K562 (cell line): Measurements from ENCODE around the gene FFAR1. TPM values are rescaled to one million over a fixed set of nuclear protein-coding genes. Genes with fewer than 3 reads are reported as not detected.
A peak's percentile ranks its signal among the peaks of the same experiment; 100 is the strongest.

Experiments
- ATAC-seq: fragments of 200-7000 bp; cut with Tn5 transposase; 3 replicates; pipeline ENCODE4 v1.9.1; 2020; ENCODE audit warnings: moderate library complexity
- BruUV-seq: library from RNA; stranded (reverse); fragments of 400-500 nt; replicated peaks from 2 replicates; lab custom pipeline; 2021; lab: Mats Ljungman, UMichigan
- CTCF ChIA-PET: fragments of 300-600 bp; formaldehyde crosslinking; extraction: SDS; loops from one replicate; lab custom pipeline; 2021; ENCODE audit warnings: low intra/inter-chr PET ratio; lab: Yijun Ruan, JAX
- POLR2A ChIA-PET: fragments of 300-600, 350-650 bp; sonication (Branson Sonifier 250); formaldehyde crosslinking; extraction: SDS; loops from one replicate; lab custom pipeline; 2021; ENCODE audit warnings: antibody characterized with exemption, inconsistent platforms; lab: Yijun Ruan, JAX
- DNase-seq, 4 experiments: peaks; one replicate each; pipeline versions ENCODE4 v3.0.0 to v3.0.0-alpha.2; 2011 to 2018; ENCODE audit warnings: low spot score in 3 of 4, mixed read lengths in 3 of 4; ENCODE audit errors: extremely low read depth in 1 of 4
- FAIRE-seq: peaks from 2 replicates; lab custom pipeline; 2011; peaks lifted over from hg19 to GRCh38; lab: Jason Lieb, UNC
- H2AFZ ChIP-seq: 2 replicates; pipeline ENCODE4 v1.6.0; 2011; ENCODE audit warnings: low read depth, low read length, control low read depth, inconsistent platforms
- H3K27ac ChIP-seq: fragments of 200-600 bp; 3 replicates; pipeline ENCODE4 v1.8.0; 2011; ENCODE audit warnings: low read depth, mild to moderate bottlenecking, control low read depth, inconsistent platforms, low read length, moderate library complexity, mixed read lengths; ENCODE audit errors: extremely low read depth
- H3K27me3 ChIP-seq, 2 experiments: fragments of 300-600 bp in 1 of 2; 2 replicates in 1 of 2; 3 replicates in 1 of 2; pipeline versions ENCODE4 v1.6.0 to v1.8.0; 2011; ENCODE audit warnings: inconsistent platforms in 2 of 2, low read length in 2 of 2, mild to moderate bottlenecking in 1 of 2, mixed read lengths in 1 of 2, moderate library complexity in 1 of 2; ENCODE audit not compliant: control insufficient read depth in 2 of 2, insufficient read depth in 2 of 2
- H3K36me3 ChIP-seq: fragments of 300-600 bp; 3 replicates; pipeline ENCODE4 v1.8.0; 2011; ENCODE audit warnings: mild to moderate bottlenecking, low read length, inconsistent platforms; ENCODE audit not compliant: control insufficient read depth, insufficient read depth
- H3K4me1 ChIP-seq, 2 experiments: fragments of 200-600 bp in 1 of 2; replicated peaks in 1 of 2; 2 replicates in 1 of 2; 3 replicates in 1 of 2; pipeline versions ENCODE4 v1.5.1 to v1.8.0; 2011; ENCODE audit warnings: inconsistent platforms in 2 of 2, low read length in 2 of 2, mild to moderate bottlenecking in 1 of 2, mixed read lengths in 1 of 2, moderate library complexity in 1 of 2; ENCODE audit not compliant: control insufficient read depth in 2 of 2, insufficient read depth in 2 of 2
- H3K4me2 ChIP-seq: 2 replicates; pipeline ENCODE4 v1.6.1; 2011; ENCODE audit warnings: low read length, control low read depth, inconsistent platforms, mixed read lengths; ENCODE audit not compliant: insufficient read depth
- H3K4me3 ChIP-seq: fragments of 200-600 bp; sonication (generic), shearing (Covaris generic); 2 replicates; pipeline ENCODE4 v1.5.1; 2016; ENCODE audit warnings: control low read depth, inconsistent platforms
- H3K79me2 ChIP-seq: fragments of 200-600 bp; 3 replicates; pipeline ENCODE4 v1.8.0; 2011; ENCODE audit warnings: low read length, inconsistent platforms; ENCODE audit not compliant: control insufficient read depth, insufficient read depth
- H3K9ac ChIP-seq, 2 experiments: 2 replicates each; pipeline versions ENCODE4 v1.6.0 to v1.6.1; 2011; ENCODE audit warnings: low read depth in 2 of 2, low read length in 2 of 2, control low read depth in 1 of 2, inconsistent platforms in 1 of 2, mild to moderate bottlenecking in 1 of 2, mixed read lengths in 1 of 2; ENCODE audit not compliant: insufficient read depth in 1 of 2
- H3K9me1 ChIP-seq: one replicate; pipeline ENCODE4 v1.6.0; 2011; ENCODE audit warnings: inconsistent platforms, mild to moderate bottlenecking, low read length, moderate library complexity; ENCODE audit not compliant: control insufficient read depth, insufficient read depth
- H3K9me3 ChIP-seq: replicated peaks from 2 replicates; pipeline ENCODE4 v1.5.1; 2011; ENCODE audit warnings: low read depth, low read length, inconsistent platforms; ENCODE audit not compliant: control insufficient read depth, insufficient read depth
- H4K20me1 ChIP-seq: replicated peaks from 2 replicates; pipeline ENCODE4 v1.6.1; 2011; ENCODE audit warnings: low read length, inconsistent platforms, mixed read lengths; ENCODE audit not compliant: control insufficient read depth, insufficient read depth
- ATF1 ChIP-seq, 2 experiments: fragments of 450-650 bp in 1 of 2; IDR thresholded peaks; 2 replicates each; pipeline ENCODE4 v1.6.1; 2016; ENCODE audit warnings: missing compliant biosample characterization in 1 of 2, missing genetic modification characterization in 1 of 2
- BCL6 ChIP-seq: fragments of 250-450 bp; sonication (Bioruptor Pico); IDR thresholded peaks from 2 replicates; pipeline ENCODE4 v1.4.0; 2020
- BCOR ChIP-seq: fragments of 450-650 bp; IDR thresholded peaks from 2 replicates; pipeline ENCODE4 v1.6.1; 2016
- BHLHE40 ChIP-seq: IDR thresholded peaks from 2 replicates; pipeline ENCODE4 v1.6.1; 2011; ENCODE audit warnings: low read length, improper control_type of control experiment
- CBFA2T3 ChIP-seq: fragments of 450-650 bp; IDR thresholded peaks from 2 replicates; pipeline ENCODE4 v1.6.1; 2017
- HNRNPL ChIP-seq: fragments of 200-400 bp; formaldehyde crosslinking; IDR thresholded peaks from 2 replicates; pipeline ENCODE4 v1.6.1; 2017; ENCODE audit warnings: low read depth, mild to moderate bottlenecking, low read length
- IFI16 ChIP-seq: fragments of 250-450 bp; sonication (Bioruptor Pico); IDR thresholded peaks from 2 replicates; pipeline ENCODE4 v2.1.2; 2022; ENCODE audit warnings: mild to moderate bottlenecking, inconsistent platforms
- MTA3 ChIP-seq: fragments of 450-650 bp; formaldehyde crosslinking; IDR thresholded peaks from 2 replicates; pipeline ENCODE4 v1.6.1; 2017; ENCODE audit warnings: mild to moderate bottlenecking, borderline replicate concordance
- PURB ChIP-seq: sonication (generic); formaldehyde crosslinking; IDR thresholded peaks from 2 replicates; pipeline ENCODE4 v1.9.0; 2021; ENCODE audit warnings: low read depth, mild to moderate bottlenecking, missing genetic modification reagents
- SRSF9 ChIP-seq: fragments of 200-400 bp; formaldehyde crosslinking; IDR thresholded peaks from 2 replicates; pipeline ENCODE4 v1.6.1; 2017; ENCODE audit warnings: low read depth, low read length, borderline replicate concordance
- ZNF184 ChIP-seq: sonication (generic); formaldehyde crosslinking; IDR thresholded peaks from 2 replicates; pipeline ENCODE4 v1.5.0; 2020; ENCODE audit warnings: missing genetic modification reagents
- WGBS: fragments of 100-300 bp; shearing (Covaris generic); methylation state at CpG from one replicate; pipeline ENCODE4 v1.1.6; 2016; ENCODE audit warnings: low coverage, mixed read lengths; ENCODE audit not compliant: insufficient coverage; ENCODE audit errors: missing lambda C conversion rate; 5-methylcytosine and 5-hydroxymethylcytosine counted together
- in situ Hi-C: fragments of 300-500 bp; cut with MboI; formaldehyde crosslinking; loops from 4 replicates; pipeline ENCODE4 v1.15.0; 2018; ENCODE audit warnings: inconsistent platforms, mixed read lengths
- intact Hi-C: fragments of 100-400 bp; cut with micrococcal nuclease; formaldehyde crosslinking; loops from 2 replicates; pipeline ENCODE4 v1.14.2; 2022
- polyA plus RNA-seq, 8 experiments: library from polyadenylated mRNA; depleted of rRNA in 4 of 8; stranded (reverse) in 5 of 8; unstranded in 3 of 8; fragments of >200 nt; fragmentation: Nextera tagmentation in 2 of 8; fragmentation: Illumina TruSeq in 1 of 8; extraction: Ambion mirVana in 2 of 8; extraction: Trizol in 1 of 8; gene quantifications; 2 replicates each; pipeline versions ENCODE4 v1.2.1 to v1.2.3, GENCODE V29; 2011 to 2014; ENCODE audit warnings: inconsistent platforms in 1 of 8, missing spikeins in 1 of 8
- total RNA-seq, 7 experiments: library from RNA; depleted of rRNA in 6 of 7; stranded (reverse); fragments of >200 nt in 6 of 7; fragmentation: Illumina TruSeq in 2 of 7; extraction: Trizol in 2 of 7; gene quantifications; 2 replicates each; pipeline versions ENCODE4 v1.2.1 to v1.2.3, GENCODE V29; 2011 to 2021; ENCODE audit warnings: low replicate concordance in 1 of 7
- TF ChIP-seq, protein P1 (sequence below): fragments of 250-450 bp; sonication (Bioruptor Pico); IDR thresholded peaks from 2 replicates; pipeline ENCODE4 v1.5.0; 2020; ENCODE audit warnings: mild to moderate bottlenecking, borderline replicate concordance
- TF ChIP-seq, protein P2 (sequence below): sonication (generic); formaldehyde crosslinking; IDR thresholded peaks from 2 replicates; pipeline ENCODE4 v1.8.0; 2023; ENCODE audit warnings: mild to moderate bottlenecking, missing genetic modification reagents

The FFAR1 gene
- total and polyA plus RNA-seq, 9 of the 15 experiments (the other 6 are each of a cell fraction or from before 2014, with no cell fraction given) = not detected

DNA sequence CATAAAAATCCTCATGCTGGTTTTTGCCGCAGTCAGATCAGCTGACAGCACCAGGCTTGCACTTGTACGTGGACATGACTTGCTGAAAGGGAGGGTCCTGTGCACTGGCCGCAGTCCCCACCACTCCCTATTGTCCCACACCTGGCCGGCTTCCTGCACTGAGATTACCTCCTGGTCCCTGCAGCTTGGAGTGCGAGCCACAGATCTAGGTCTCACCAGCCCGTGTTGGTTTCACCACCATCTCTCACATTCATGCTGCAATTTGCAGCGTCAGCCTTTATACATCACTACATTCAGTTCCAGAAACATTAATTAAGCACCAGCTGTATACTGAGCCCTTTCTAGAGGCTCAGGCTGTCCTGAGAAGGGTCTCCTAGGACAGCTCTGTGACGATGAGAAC is 33.7 kb upstream of the FFAR1 start (continued):
- TF ChIP-seq ATF1 (CRISPR knock-in tag; IDR thresholded peaks at IDR 0.05) (no peak), ATF1 (tag; IDR thresholded peaks at IDR 0.05) (no peak), HNRNPL (no peak), BCL6 (CRISPR knock-in tag) (no peak), ZNF184 (CRISPR knock-in tag) (no peak), MTA3 (no peak), PURB (no peak), IFI16 (CRISPR knock-in tag) (no peak), SRSF9 (no peak)
- TF ChIP-seq, protein P1, sequence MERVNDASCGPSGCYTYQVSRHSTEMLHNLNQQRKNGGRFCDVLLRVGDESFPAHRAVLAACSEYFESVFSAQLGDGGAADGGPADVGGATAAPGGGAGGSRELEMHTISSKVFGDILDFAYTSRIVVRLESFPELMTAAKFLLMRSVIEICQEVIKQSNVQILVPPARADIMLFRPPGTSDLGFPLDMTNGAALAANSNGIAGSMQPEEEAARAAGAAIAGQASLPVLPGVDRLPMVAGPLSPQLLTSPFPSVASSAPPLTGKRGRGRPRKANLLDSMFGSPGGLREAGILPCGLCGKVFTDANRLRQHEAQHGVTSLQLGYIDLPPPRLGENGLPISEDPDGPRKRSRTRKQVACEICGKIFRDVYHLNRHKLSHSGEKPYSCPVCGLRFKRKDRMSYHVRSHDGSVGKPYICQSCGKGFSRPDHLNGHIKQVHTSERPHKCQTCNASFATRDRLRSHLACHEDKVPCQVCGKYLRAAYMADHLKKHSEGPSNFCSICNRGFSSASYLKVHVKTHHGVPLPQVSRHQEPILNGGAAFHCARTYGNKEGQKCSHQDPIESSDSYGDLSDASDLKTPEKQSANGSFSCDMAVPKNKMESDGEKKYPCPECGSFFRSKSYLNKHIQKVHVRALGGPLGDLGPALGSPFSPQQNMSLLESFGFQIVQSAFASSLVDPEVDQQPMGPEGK (CRISPR knock-in tag) = no peak

DNA sequence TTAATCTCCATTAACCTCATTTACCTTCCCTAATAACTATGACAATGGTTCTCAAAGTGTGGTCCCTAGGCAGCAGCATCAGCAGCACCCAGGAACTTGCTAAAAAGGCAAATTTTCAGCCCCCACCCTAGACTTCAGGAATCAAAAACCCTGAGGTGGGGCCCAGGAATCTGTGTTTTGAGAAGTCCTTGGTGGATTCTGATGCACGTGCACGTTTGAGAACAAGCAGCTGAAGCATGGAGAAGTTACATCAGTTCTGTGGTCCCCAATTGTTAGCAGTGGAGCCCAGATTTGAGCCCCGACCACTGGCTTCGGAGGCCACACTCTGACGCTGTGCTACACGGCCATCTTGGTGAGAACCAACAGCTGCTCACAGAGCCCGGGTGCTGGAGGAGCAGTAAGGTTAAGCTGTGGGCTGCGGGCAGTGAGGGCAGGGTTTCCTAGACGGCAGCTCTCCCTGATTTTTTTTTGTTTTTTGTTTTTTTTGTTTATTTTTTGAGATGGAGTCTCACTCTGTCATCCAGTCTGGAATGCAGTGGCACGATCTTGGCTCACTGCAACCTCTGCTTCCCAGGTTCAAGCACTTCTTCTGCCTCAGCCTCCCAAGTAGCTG is 32.7 kb upstream of the FFAR1 start:
- CTCF ChIA-PET = no interaction called here
- Histone ChIP-seq H4K20me1 (no peaks in the 10 kb centered on the region), H3K36me3 (no peaks in the 10 kb centered on the region; the same call in 2 of the 3 replicates), H3K9me3 (no peaks in the 10 kb centered on the region), H3K9ac (no peak overlapping the region), H3K4me3 (no peak overlapping the region), H3K27ac (no peak overlapping the region), H3K4me2 (no peak overlapping the region), H3K79me2 (peaks cover 9% of the 10 kb centered on the region; the same call in 2 of the 3 replicates), H2AFZ (0 out of 2 replicates have a peak overlapping the region, but pooled peaks have one; percentile 10), H3K4me1 (peaks cover 42 to 69% of the 10 kb centered on the region in 2 experiments), H3K27me3 (no peaks in the 10 kb centered on the region), H3K9me1 (no peaks in the 10 kb centered on the region)
- POLR2A ChIA-PET = interaction anchor here (0.6 to 1.5 kb wide), 7 partner anchors 8 to 404 kb away, joined by 3 to 8 read pairs (median 3); no protein-coding TSS in a partner anchor
- intact Hi-C loops = no loop called here
- TF ChIP-seq BHLHE40 = peak; percentile 53
- TF ChIP-seq, protein P2, sequence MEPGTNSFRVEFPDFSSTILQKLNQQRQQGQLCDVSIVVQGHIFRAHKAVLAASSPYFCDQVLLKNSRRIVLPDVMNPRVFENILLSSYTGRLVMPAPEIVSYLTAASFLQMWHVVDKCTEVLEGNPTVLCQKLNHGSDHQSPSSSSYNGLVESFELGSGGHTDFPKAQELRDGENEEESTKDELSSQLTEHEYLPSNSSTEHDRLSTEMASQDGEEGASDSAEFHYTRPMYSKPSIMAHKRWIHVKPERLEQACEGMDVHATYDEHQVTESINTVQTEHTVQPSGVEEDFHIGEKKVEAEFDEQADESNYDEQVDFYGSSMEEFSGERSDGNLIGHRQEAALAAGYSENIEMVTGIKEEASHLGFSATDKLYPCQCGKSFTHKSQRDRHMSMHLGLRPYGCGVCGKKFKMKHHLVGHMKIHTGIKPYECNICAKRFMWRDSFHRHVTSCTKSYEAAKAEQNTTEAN (CRISPR knock-in tag) = no peak
- TF ChIP-seq BCOR = 0 out of 2 replicates have a peak, but pooled peaks have one; percentile 12
- peak; percentile 34 for TF ChIP-seq CBFA2T3
- BruUV-seq = no TSS peak
- no peak for DNase-seq
- ATAC-seq = no peak
- FAIRE-seq = no peak
- 73% methylated on average over 10 of the region's 10 CpGs for WGBS
- in situ Hi-C loops = no loop called here
